GM12892 (cell line): ENCODE data around the gene ZNF277.

ENCODE experiments used
- DNase-seq: peaks from one replicate; pipeline ENCODE4 v3.0.0; 2011; ENCODE audit not compliant: insufficient read length
- FAIRE-seq: peaks from 2 replicates; lab custom pipeline; 2011; peaks lifted over from hg19 to GRCh38; lab: Jason Lieb, UNC
- POLR2A ChIP-seq: IDR thresholded peaks from 2 replicates; pipeline ENCODE4 v1.6.1; 2011; ENCODE audit warnings: low read depth, low read length, control low read depth
- POLR2AphosphoS5 ChIP-seq: IDR thresholded peaks from 2 replicates; pipeline ENCODE4 v1.6.1; 2011; ENCODE audit warnings: low read depth, low read length, control low read depth
- TAF1 ChIP-seq: IDR thresholded peaks from 2 replicates; pipeline ENCODE4 v1.6.1; 2011; ENCODE audit warnings: low read depth, mild to moderate bottlenecking, control low read depth, low read length, borderline replicate concordance

Gene ZNF277

GRCh38 chr7:112202816-112203215 is 3.7 kb upstream of the ZNF277 start:
- TF ChIP-seq TAF1 (no peak), POLR2AphosphoS5 (no peak), POLR2A (no peak)
- FAIRE-seq = no peak
- DNase-seq = no peak

GRCh38 chr7:112203365-112203739 is 3.1 kb upstream of the ZNF277 start:
- FAIRE-seq (no peak), DNase-seq (no peak)
- no peak for TF ChIP-seq TAF1
- no peak for TF ChIP-seq POLR2A
- no peak for TF ChIP-seq POLR2AphosphoS5

GRCh38 chr7:112204499-112205342 is 1.8 kb upstream of the ZNF277 start:
- FAIRE-seq (no peak), DNase-seq (no peak)
- TF ChIP-seq POLR2A (no peak), POLR2AphosphoS5 (no peak), TAF1 (no peak)

GRCh38 chr7:112205343-112206237 is 905 bp upstream of the ZNF277 start:
- FAIRE-seq (peak; percentile 21), DNase-seq (peak; percentile 17)
- TF ChIP-seq POLR2AphosphoS5 = no peak
- TF ChIP-seq POLR2A = no peak
- no peak for TF ChIP-seq TAF1

- DNase-seq (peak; percentile 4), FAIRE-seq (peak; percentile 33)
- TF ChIP-seq TAF1 = no peak
- no peak for TF ChIP-seq POLR2A
- TF ChIP-seq POLR2AphosphoS5 = no peak
These were observed 597 bp downstream of the ZNF277 start for GRCh38 chr7:112206991-112207592.

- no peak for TF ChIP-seq POLR2AphosphoS5
- no peak for TF ChIP-seq POLR2A
- no peak for TF ChIP-seq TAF1
- DNase-seq (no peak), FAIRE-seq (no peak)
These were observed 1.3 kb downstream of the ZNF277 start for GRCh38 chr7:112207765-112208164.

- no peak for FAIRE-seq
- DNase-seq = no peak
- TF ChIP-seq TAF1 (no peak), POLR2AphosphoS5 (no peak), POLR2A (no peak)
These were observed 4.9 kb downstream of the ZNF277 start for GRCh38 chr7:112211348-112211907.

GRCh38 chr7:112212571-112212970 is 6.1 kb downstream of the ZNF277 start:
- DNase-seq (no peak), FAIRE-seq (no peak)
- no peak for TF ChIP-seq POLR2A
- no peak for TF ChIP-seq TAF1
- TF ChIP-seq POLR2AphosphoS5 = no peak

- DNase-seq (no peak), FAIRE-seq (no peak)
- TF ChIP-seq TAF1 (no peak), POLR2A (no peak), POLR2AphosphoS5 (no peak)
These were observed 7.2 kb downstream of the ZNF277 start for GRCh38 chr7:112213735-112214134.

GRCh38 chr7:112214268-112214667 is 7.8 kb downstream of the ZNF277 start:
- TF ChIP-seq POLR2A = no peak
- TF ChIP-seq TAF1 = no peak
- TF ChIP-seq POLR2AphosphoS5 = no peak
- DNase-seq (no peak), FAIRE-seq (no peak)

GRCh38 chr7:112214883-112215282 is 8.4 kb downstream of the ZNF277 start:
- no peak for FAIRE-seq

More at GRCh38 chr7:112214883-112215282, 8.4 kb downstream of the ZNF277 start:
- no peak for TF ChIP-seq TAF1
- no peak for TF ChIP-seq POLR2AphosphoS5
- TF ChIP-seq POLR2A = no peak
- no peak for DNase-seq
